B cell (primary cell): ENCODE measurements around the gene RAD50. TPM values are rescaled to one million over a fixed set of nuclear protein-coding genes. Genes with fewer than 3 reads are reported as not detected.

Experiments used
- ATAC-seq: fragments of 200-7000 bp; cut with Tn5 transposase; one replicate; pipeline ENCODE4 v1.10.0; 2021; ENCODE audit warnings: low read depth, mild to moderate bottlenecking, moderate number of reproducible peaks, moderate library complexity
- CTCF ChIA-PET: fragments of 350-600 bp; sonication (Branson Sonifier 250); formaldehyde crosslinking; loops from one replicate; lab custom pipeline; 2021; ENCODE audit warnings: antibody characterized with exemption, inconsistent platforms; lab: Charles Lee
- POLR2A ChIA-PET: fragments of 350-600 bp; sonication (Branson Sonifier 250); formaldehyde crosslinking; loops from one replicate; lab custom pipeline; 2021; ENCODE audit warnings: antibody characterized with exemption; lab: Charles Lee
- DNase-seq: peaks from one replicate; pipeline ENCODE4 v3.0.0; 2013
- H2AFZ ChIP-seq: 2 replicates; pipeline ENCODE4 v1.6.1; 2012; ENCODE audit warnings: mild to moderate bottlenecking, low read depth, low read length; ENCODE audit not compliant: insufficient read depth, poor library complexity, severe bottlenecking
- H3K27ac ChIP-seq, 2 donors: 1 replicate in 1 of 2; 2 replicates in 1 of 2; pipeline ENCODE4 v1.5.1; 2012 to 2013; ENCODE audit warnings: low read length in 2 of 2, mild to moderate bottlenecking in 2 of 2, moderate library complexity in 1 of 2
- H3K27me3 ChIP-seq, 4 experiments: fragments of 200-600 bp in 1 of 4; sonication (generic) in 1 of 4; replicated peaks in 1 of 4; 1 replicate in 2 of 4; 2 replicates in 2 of 4; pipeline versions ENCODE4 v1.6.1 to v1.7.0; 2013 to 2016; ENCODE audit warnings: low read length in 3 of 4, mild to moderate bottlenecking in 2 of 4, mixed read lengths in 1 of 4, moderate library complexity in 1 of 4; ENCODE audit not compliant: insufficient read depth in 4 of 4, control insufficient read depth in 3 of 4; ENCODE audit errors: control extremely low read depth in 1 of 4
- H3K36me3 ChIP-seq, 2 experiments: replicated peaks in 1 of 2; 1 replicate in 1 of 2; 2 replicates in 1 of 2; pipeline versions ENCODE4 v1.6.1 to v1.7.1; 2013; ENCODE audit warnings: low read length in 1 of 2; ENCODE audit not compliant: insufficient read depth in 2 of 2, control insufficient read depth in 1 of 2; ENCODE audit errors: control extremely low read depth in 1 of 2, extremely low read depth in 1 of 2
- H3K4me1 ChIP-seq, 2 donors: fragments of 200-600 bp in 1 of 2; sonication (generic) in 1 of 2; 1 replicate in 1 of 2; 2 replicates in 1 of 2; pipeline versions ENCODE4 v1.5.1 to v1.6.1; 2013 to 2017; ENCODE audit warnings: low read length in 2 of 2; ENCODE audit not compliant: control insufficient read depth in 2 of 2, insufficient read depth in 2 of 2
- H3K4me2 ChIP-seq: replicated peaks from 2 replicates; pipeline ENCODE3; 2012; ENCODE audit warnings: mild to moderate bottlenecking, low read depth, low read length; ENCODE audit not compliant: poor library complexity, severe bottlenecking
- H3K4me3 ChIP-seq, 5 experiments: fragments of 200-600 bp in 1 of 5; sonication (generic) in 1 of 5; 1 replicate in 3 of 5; 2 replicates in 2 of 5; pipeline versions ENCODE4 v1.5.1 to v1.7.0; 2011 to 2016; ENCODE audit warnings: low read length in 4 of 5, mild to moderate bottlenecking in 4 of 5, low read depth in 2 of 5, control low read depth in 1 of 5, moderate library complexity in 1 of 5; ENCODE audit not compliant: insufficient read depth in 1 of 5; ENCODE audit errors: control extremely low read depth in 1 of 5, extremely low read depth in 1 of 5
- H3K79me2 ChIP-seq: fragments of 200-600 bp; sonication (generic); one replicate; pipeline ENCODE4 v1.6.0; 2016; ENCODE audit warnings: low read length; ENCODE audit not compliant: control insufficient read depth, insufficient read depth
- H3K9ac ChIP-seq: fragments of 200-600 bp; sonication (generic); 2 replicates; pipeline ENCODE4 v1.6.1; 2017; ENCODE audit warnings: mild to moderate bottlenecking, low read length, moderate library complexity
- H3K9me3 ChIP-seq, 3 donors: one replicate each; pipeline versions ENCODE4 v1.6.1 to v1.7.1; 2013; ENCODE audit warnings: low read length in 2 of 3; ENCODE audit not compliant: control insufficient read depth in 2 of 3, insufficient read depth in 1 of 3; ENCODE audit errors: control extremely low read depth in 1 of 3
- H4K20me1 ChIP-seq: 2 replicates; pipeline ENCODE4 v1.6.0; 2012; ENCODE audit warnings: mild to moderate bottlenecking, low read length; ENCODE audit not compliant: insufficient read depth, control insufficient read depth, poor library complexity, severe bottlenecking
- H3K27ac Mint-ChIP-seq: one replicate; pipeline ENCODE4 v1.8.0; 2021; ENCODE audit warnings: mixed read lengths
- H3K27me3 Mint-ChIP-seq: one replicate; pipeline ENCODE4 v1.8.0; 2021; ENCODE audit warnings: mixed read lengths
- H3K4me1 Mint-ChIP-seq: one replicate; pipeline ENCODE4 v1.8.0; 2021; ENCODE audit warnings: mixed read lengths
- H3K4me3 Mint-ChIP-seq: one replicate; pipeline ENCODE4 v1.8.0; 2021; ENCODE audit warnings: mixed read lengths
- H3K9me3 Mint-ChIP-seq: one replicate; pipeline ENCODE4 v1.8.0; 2022; ENCODE audit warnings: mixed read lengths; ENCODE audit not compliant: insufficient read depth
- EZH2 ChIP-seq: IDR thresholded peaks from 2 replicates; pipeline ENCODE4 v1.6.1; 2012; ENCODE audit warnings: borderline replicate concordance, low read depth, mild to moderate bottlenecking, moderate library complexity, low read length; ENCODE audit not compliant: insufficient read depth, poor library complexity, severe bottlenecking
- WGBS: methylation state at CpG from one replicate; pipeline ENCODE4 v1.1.5; 2013; ENCODE audit warnings: missing lambda C conversion rate; ENCODE audit not compliant: insufficient coverage; 5-methylcytosine and 5-hydroxymethylcytosine counted together
- intact Hi-C: fragments of 100-400 bp; cut with micrococcal nuclease; formaldehyde crosslinking; loops from one replicate; pipeline ENCODE4 v1.10.0; 2022
- polyA plus RNA-seq: library from polyadenylated mRNA; depleted of rRNA; stranded (reverse); fragments of >200 nt; gene quantifications from 2 replicates; pipeline ENCODE4 v1.2.3, GENCODE V29; 2012
- total RNA-seq, 2 donors: library from RNA; stranded (reverse); fragments of 120-200 nt in 1 of 2; gene quantifications; 1 replicate in 1 of 2; 2 replicates in 1 of 2; pipeline versions ENCODE4 v1.2.3 to v1.2.4, GENCODE V29; 2013 to 2022
- TF ChIP-seq, protein P1 (sequence below): fragments of 200-600 bp; IDR thresholded peaks from one replicate; pipeline ENCODE4 v1.8.0; 2022; ENCODE audit warnings: antibody characterized with exemption, mild to moderate bottlenecking

The RAD50 gene
- total and polyA plus RNA-seq, 2 donors (not counting 1 experiment from before 2014, with no cell fraction given): 11.2 to 32.7 TPM

DNA sequence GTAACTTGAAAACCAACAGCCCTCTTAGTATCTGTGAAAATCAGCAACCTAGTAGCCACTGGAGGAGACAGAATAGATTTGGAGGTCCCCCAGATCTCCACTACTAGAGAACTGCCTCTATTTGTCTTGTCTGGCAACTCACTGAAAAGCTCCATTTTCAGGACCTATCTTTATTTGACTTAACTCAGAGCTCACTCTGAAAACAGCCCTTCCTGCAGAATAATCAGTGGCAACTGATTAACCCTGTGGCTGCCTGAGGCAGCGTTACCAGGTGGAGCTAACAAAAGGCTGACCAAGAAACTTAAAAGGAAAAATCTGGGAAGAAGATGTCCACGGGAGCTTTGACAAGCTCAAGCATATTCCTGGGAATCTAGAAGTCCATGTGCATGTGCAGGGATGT is 90.7 kb downstream of the RAD50 start:
- Histone ChIP-seq H3K4me2 (no peak overlapping the region), H3K27me3 (no peaks in the 10 kb centered on the region), H3K27ac (no peak overlapping the region), H3K4me3 (no peak overlapping the region), H2AFZ (no peak overlapping the region), H3K79me2 (no peaks in the 10 kb centered on the region), H3K4me1 (no peaks in the 10 kb centered on the region), H4K20me1 (no peaks in the 10 kb centered on the region), H3K9ac (no peak overlapping the region), H3K9me3 (peaks cover 0 to 17% (median 16%) of the 10 kb centered on the region in 3 donors), H3K36me3 (peaks cover 2 to 5% of the 10 kb centered on the region in 2 experiments)
- ChIA-PET CTCF (no interaction called here), POLR2A (no interaction called here)
- intact Hi-C loops: no loop called here
- Mint-ChIP-seq H3K4me3 (no peak overlapping the region), H3K4me1 (no peaks in the 10 kb centered on the region), H3K27ac (no peak overlapping the region), H3K9me3 (peaks cover 9% of the 10 kb centered on the region), H3K27me3 (peaks cover 5% of the 10 kb centered on the region)
- no peak for ATAC-seq
- DNase-seq: no peak
- 100% methylated on average over 2 of the region's 2 CpGs for WGBS
- TF ChIP-seq, protein P1, sequence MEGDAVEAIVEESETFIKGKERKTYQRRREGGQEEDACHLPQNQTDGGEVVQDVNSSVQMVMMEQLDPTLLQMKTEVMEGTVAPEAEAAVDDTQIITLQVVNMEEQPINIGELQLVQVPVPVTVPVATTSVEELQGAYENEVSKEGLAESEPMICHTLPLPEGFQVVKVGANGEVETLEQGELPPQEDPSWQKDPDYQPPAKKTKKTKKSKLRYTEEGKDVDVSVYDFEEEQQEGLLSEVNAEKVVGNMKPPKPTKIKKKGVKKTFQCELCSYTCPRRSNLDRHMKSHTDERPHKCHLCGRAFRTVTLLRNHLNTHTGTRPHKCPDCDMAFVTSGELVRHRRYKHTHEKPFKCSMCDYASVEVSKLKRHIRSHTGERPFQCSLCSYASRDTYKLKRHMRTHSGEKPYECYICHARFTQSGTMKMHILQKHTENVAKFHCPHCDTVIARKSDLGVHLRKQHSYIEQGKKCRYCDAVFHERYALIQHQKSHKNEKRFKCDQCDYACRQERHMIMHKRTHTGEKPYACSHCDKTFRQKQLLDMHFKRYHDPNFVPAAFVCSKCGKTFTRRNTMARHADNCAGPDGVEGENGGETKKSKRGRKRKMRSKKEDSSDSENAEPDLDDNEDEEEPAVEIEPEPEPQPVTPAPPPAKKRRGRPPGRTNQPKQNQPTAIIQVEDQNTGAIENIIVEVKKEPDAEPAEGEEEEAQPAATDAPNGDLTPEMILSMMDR: no peak
- TF ChIP-seq EZH2: no peak

DNA sequence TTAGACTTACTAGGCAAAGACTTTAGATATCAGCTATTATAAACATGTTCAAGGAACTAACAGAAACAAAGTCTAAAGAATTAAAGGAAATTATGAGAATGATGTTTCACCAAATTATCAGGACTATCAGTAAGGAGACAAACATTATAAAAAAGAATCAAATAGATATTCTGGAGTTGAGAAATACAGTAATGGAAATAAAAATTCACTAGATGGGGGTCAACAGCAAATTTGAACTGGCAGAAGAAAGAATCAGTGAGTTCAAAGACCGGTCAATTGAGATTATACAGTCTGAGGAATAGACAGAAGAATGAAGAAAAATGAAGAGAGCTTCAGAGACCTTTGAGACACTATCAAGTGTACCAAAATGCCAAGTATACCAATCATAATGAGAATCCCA is 91.6 kb downstream of the RAD50 start:
- ATAC-seq (no peak), DNase-seq (no peak)
- no peak overlapping the region for H3K9ac ChIP-seq
- H3K9me3 ChIP-seq: peaks cover 0 to 17% (median 16%) of the 10 kb centered on the region in 3 donors
- Mint-ChIP-seq H3K27me3 (peaks cover 6% of the 10 kb centered on the region), H3K27ac (no peak overlapping the region), H3K4me1 (no peaks in the 10 kb centered on the region), H3K9me3 (peaks cover 9% of the 10 kb centered on the region), H3K4me3 (no peak overlapping the region)
- TF ChIP-seq, protein P1: no peak
- TF ChIP-seq EZH2: no peak
- no peaks in the 10 kb centered on the region for H3K79me2 ChIP-seq
- no peak overlapping the region for H3K27ac ChIP-seq
- no peaks in the 10 kb centered on the region for H3K27me3 ChIP-seq
- H2AFZ ChIP-seq: no peak overlapping the region
- CTCF ChIA-PET: no interaction called here
- intact Hi-C loops: no loop called here
- H3K4me1 ChIP-seq: no peaks in the 10 kb centered on the region
- no peak overlapping the region for H3K4me2 ChIP-seq
- no peak overlapping the region for H3K4me3 ChIP-seq
- H3K36me3 ChIP-seq: peaks cover 1 to 2% of the 10 kb centered on the region in 2 experiments
- POLR2A ChIA-PET: no interaction called here
- H4K20me1 ChIP-seq: no peaks in the 10 kb centered on the region
- WGBS: no CpG with 5 or more reads among the region's 1 CpG
